IMR-90 (cell line): ENCODE results near the gene AQP9. TPM values are rescaled to one million over a fixed set of nuclear protein-coding genes. Genes with fewer than 3 reads are reported as not detected.

Experiments
- ATAC-seq: fragments of 200-7000 bp; cut with Tn5 transposase; 2 replicates; pipeline ENCODE4 v1.9.1; 2020; ENCODE audit warnings: low read depth, mild to moderate bottlenecking, moderate library complexity
- BruUV-seq: library from RNA; stranded (reverse); fragments of 400-500 nt; replicated peaks from 2 replicates; lab custom pipeline; 2021; lab: Mats Ljungman, UMichigan
- CTCF ChIA-PET: fragments of 300-600 bp; formaldehyde crosslinking; extraction: SDS; loops from one replicate; lab custom pipeline; 2021; ENCODE audit warnings: antibody characterized with exemption; lab: Yijun Ruan, JAX
- POLR2A ChIA-PET: fragments of 300-600 bp; sonication (Branson Sonifier 250); formaldehyde crosslinking; loops from one replicate; lab custom pipeline; 2022; ENCODE audit warnings: antibody characterized with exemption; ENCODE audit not compliant: unreplicated experiment; lab: Charles Lee
- DNase-seq: peaks from one replicate; pipeline ENCODE4 v3.0.0; 2013
- H2AFZ ChIP-seq: replicated peaks from 2 replicates; pipeline ENCODE3; 2013; ENCODE audit warnings: low read length, mild to moderate bottlenecking; ENCODE audit not compliant: poor library complexity
- H2AK5ac ChIP-seq: 2 replicates; pipeline ENCODE4 v1.6.1; 2013; ENCODE audit warnings: low read depth, low read length, inconsistent platforms
- H2AK9ac ChIP-seq: replicated peaks from 2 replicates; pipeline ENCODE3; 2013; ENCODE audit warnings: mild to moderate bottlenecking, low read depth, low read length, moderate library complexity; ENCODE audit not compliant: poor library complexity
- H2BK120ac ChIP-seq: 2 replicates; pipeline ENCODE4 v1.6.1; 2013; ENCODE audit warnings: low read depth, low read length, inconsistent platforms
- H2BK15ac ChIP-seq: 3 replicates; pipeline ENCODE4 v1.6.1; 2013; ENCODE audit warnings: low read depth, low read length, inconsistent platforms
- H2BK20ac ChIP-seq: 2 replicates; pipeline ENCODE4 v1.6.1; 2013; ENCODE audit warnings: low read depth, mild to moderate bottlenecking, inconsistent platforms, low read length, moderate library complexity
- H2BK5ac ChIP-seq: 2 replicates; pipeline ENCODE4 v1.6.1; 2013; ENCODE audit warnings: mild to moderate bottlenecking, low read depth, low read length, inconsistent platforms; ENCODE audit not compliant: poor library complexity, severe bottlenecking
- H3K14ac ChIP-seq: replicated peaks from 2 replicates; pipeline ENCODE4 v1.6.1; 2013; ENCODE audit warnings: low read depth, low read length, inconsistent platforms
- H3K18ac ChIP-seq: 2 replicates; pipeline ENCODE4 v1.6.1; 2013; ENCODE audit warnings: low read depth, low read length, control low read depth
- H3K23ac ChIP-seq: 2 replicates; pipeline ENCODE4 v1.6.1; 2013; ENCODE audit warnings: low read depth, low read length, inconsistent platforms
- H3K27ac ChIP-seq: 2 replicates; pipeline ENCODE4 v1.5.1; 2013; ENCODE audit warnings: mild to moderate bottlenecking, control low read depth, low read length; ENCODE audit not compliant: insufficient read depth
- H3K27me3 ChIP-seq: 2 replicates; pipeline ENCODE4 v1.6.1; 2013; ENCODE audit warnings: low read length; ENCODE audit not compliant: control insufficient read depth, insufficient read depth
- H3K36me3 ChIP-seq: 2 replicates; pipeline ENCODE4 v1.6.1; 2013; ENCODE audit warnings: low read length, mixed read lengths; ENCODE audit not compliant: control insufficient read depth, insufficient read depth
- H3K4ac ChIP-seq: 2 replicates; pipeline ENCODE4 v1.6.1; 2013; ENCODE audit warnings: low read depth, low read length, inconsistent platforms
- H3K4me1 ChIP-seq: 2 replicates; pipeline ENCODE4 v1.6.1; 2013; ENCODE audit warnings: low read length, mixed read lengths; ENCODE audit not compliant: control insufficient read depth, insufficient read depth
- H3K4me2 ChIP-seq: 2 replicates; pipeline ENCODE4 v1.6.1; 2013; ENCODE audit warnings: low read depth, mild to moderate bottlenecking, control low read depth, low read length, moderate library complexity
- H3K4me3 ChIP-seq: 2 replicates; pipeline ENCODE4 v1.5.1; 2013; ENCODE audit warnings: low read depth, mild to moderate bottlenecking, control low read depth, low read length, moderate library complexity; ENCODE audit not compliant: insufficient read depth
- H3K56ac ChIP-seq: 2 replicates; pipeline ENCODE4 v1.6.1; 2013; ENCODE audit warnings: low read length, inconsistent platforms; ENCODE audit not compliant: insufficient read depth; ENCODE audit errors: extremely low read depth
- H3K79me1 ChIP-seq, 2 experiments: 2 replicates each; pipeline ENCODE4 v1.6.1; 2013; ENCODE audit warnings: low read length in 2 of 2, inconsistent platforms in 1 of 2, low read depth in 1 of 2
- H3K9ac ChIP-seq: 2 replicates; pipeline ENCODE4 v1.6.1; 2013; ENCODE audit warnings: low read depth, low read length, control low read depth
- H3K9me1 ChIP-seq: 2 replicates; pipeline ENCODE4 v1.6.1; 2013; ENCODE audit warnings: low read length, inconsistent platforms; ENCODE audit not compliant: insufficient read depth
- H3K9me3 ChIP-seq: 2 replicates; pipeline ENCODE4 v1.6.1; 2013; ENCODE audit warnings: low read length; ENCODE audit not compliant: control insufficient read depth, insufficient read depth
- H4K20me1 ChIP-seq: 2 replicates; pipeline ENCODE4 v1.6.1; 2013; ENCODE audit warnings: low read length, inconsistent platforms; ENCODE audit not compliant: insufficient read depth
- H4K5ac ChIP-seq: 2 replicates; pipeline ENCODE4 v1.6.1; 2013; ENCODE audit warnings: mild to moderate bottlenecking, low read depth, low read length, control low read depth
- H4K8ac ChIP-seq, 2 experiments: 2 replicates each; pipeline ENCODE4 v1.6.1; 2013; ENCODE audit warnings: low read depth in 2 of 2, low read length in 2 of 2, control low read depth in 1 of 2, inconsistent platforms in 1 of 2
- H4K91ac ChIP-seq: 2 replicates; pipeline ENCODE4 v1.6.1; 2013; ENCODE audit warnings: low read depth, low read length, inconsistent platforms; ENCODE audit not compliant: insufficient read depth
- RCOR1 ChIP-seq: IDR thresholded peaks from 2 replicates; pipeline ENCODE4 v1.6.1; 2012; ENCODE audit warnings: mild to moderate bottlenecking, low read length, improper control_type of control experiment; ENCODE audit not compliant: insufficient replicate concordance
- whole genome bisulfite sequencing, 2 experiments: methylation state at CpG; one replicate each; pipeline versions ENCODE4 v1.1.5 to v1.1.7; 2013; ENCODE audit warnings: missing lambda C conversion rate in 2 of 2; ENCODE audit not compliant: insufficient read length in 1 of 2; ENCODE audit errors: extremely low coverage in 2 of 2; 5-methylcytosine and 5-hydroxymethylcytosine counted together
- dilution Hi-C: fragments of 300-500 bp; cut with HindIII; formaldehyde crosslinking; loops from one replicate; pipeline ENCODE4 v1.14.3; 2018; ENCODE audit warnings: low sequenced_read_pairs; ENCODE audit not compliant: unreplicated experiment
- in situ Hi-C: fragments of 300-500 bp; cut with MboI; formaldehyde crosslinking; loops from 3 replicates; pipeline ENCODE4 v1.14.3; 2019; ENCODE audit warnings: low sequenced_read_pairs, inconsistent platforms, mixed read lengths
- intact Hi-C: fragments of 100-400 bp; cut with micrococcal nuclease; formaldehyde crosslinking; loops from 2 replicates; pipeline ENCODE4 v1.10.0; 2022
- polyA plus RNA-seq, 3 experiments: library from polyadenylated mRNA; depleted of rRNA; stranded (reverse); fragments of >200 nt; gene quantifications; 2 replicates each; pipeline ENCODE4 v1.2.3, GENCODE V29; 2012; ENCODE audit warnings: low replicate concordance in 1 of 3
- total RNA-seq: library from RNA; depleted of rRNA; stranded (reverse); fragments of >200 nt; gene quantifications from 2 replicates; pipeline ENCODE4 v1.2.3, GENCODE V29; 2012
- TF ChIP-seq, protein P1 (sequence below): conservative IDR thresholded peaks from 2 replicates; pipeline ENCODE4 v1.5.1; 2012; ENCODE audit warnings: mild to moderate bottlenecking, low read depth, low read length, improper control_type of control experiment

Gene AQP9
- total and polyA plus RNA-seq, 2 of the 4 experiments (the other 2 are of a cell fraction), result not detected

DNA sequence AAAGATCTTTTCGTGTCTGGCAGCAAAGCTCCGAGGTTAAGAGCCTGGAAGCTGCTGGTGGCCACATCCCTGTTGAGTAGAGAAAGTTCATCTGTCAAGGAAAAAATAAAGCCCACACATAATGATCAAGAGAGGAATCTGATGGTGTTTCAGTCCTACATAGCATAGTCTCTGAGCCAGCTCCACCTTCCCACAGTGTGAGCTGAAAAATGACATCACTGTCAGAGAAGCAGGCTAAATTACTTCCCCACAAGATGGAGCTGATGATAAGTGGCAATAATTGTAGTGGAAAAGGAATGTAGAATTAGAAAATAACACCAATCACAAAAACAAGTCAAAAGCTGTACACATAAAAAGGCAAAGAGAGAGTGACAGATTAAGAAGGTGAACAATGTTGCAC, 84.5 kb downstream of the AQP9 start:
- H3K14ac ChIP-seq, result 0 out of 2 replicates have a peak overlapping the region, but pooled peaks have one; percentile 20
- H3K9me1 ChIP-seq, result no peaks in the 10 kb centered on the region
- no CpG with 5 or more reads among the region's 2 CpGs for WGBS, 2 experiments
- H3K4ac ChIP-seq, result no peak overlapping the region
- dilution Hi-C loops (no loop called here), intact Hi-C loops (loop anchor here (10.0 kb wide), 1 partner anchor 632 kb away; no protein-coding TSS in a partner anchor), in situ Hi-C loops (loop anchor here (25.0 kb wide), 1 partner anchor 1265 kb away; no protein-coding TSS in a partner anchor)
- DNase-seq (peak; percentile 37), ATAC-seq (peak; percentile 69)
- no peak overlapping the region for H3K56ac ChIP-seq
- no peaks in the 10 kb centered on the region for H3K79me1 ChIP-seq
- H2BK5ac ChIP-seq, result no peak overlapping the region
- peaks cover 5% of the 10 kb centered on the region for H3K4me1 ChIP-seq
- no peak overlapping the region for H3K27ac ChIP-seq
- no peaks in the 10 kb centered on the region for H3K27me3 ChIP-seq
- ChIA-PET POLR2A (no interaction called here), CTCF (interaction anchor here (0.8 to 1.1 kb wide), 3 partner anchors 10 to 1306 kb away, joined by 3 read pairs; no protein-coding TSS in a partner anchor)
- H4K8ac ChIP-seq, result no peak overlapping the region
- no peak overlapping the region for H3K9ac ChIP-seq
- no peak overlapping the region for H4K5ac ChIP-seq
- no peak overlapping the region for H3K23ac ChIP-seq
- H4K20me1 ChIP-seq, result no peaks in the 10 kb centered on the region
- H4K91ac ChIP-seq, result no peak overlapping the region
- no TSS peak for BruUV-seq
- no peak overlapping the region for H2AK9ac ChIP-seq
- TF ChIP-seq, protein P1, sequence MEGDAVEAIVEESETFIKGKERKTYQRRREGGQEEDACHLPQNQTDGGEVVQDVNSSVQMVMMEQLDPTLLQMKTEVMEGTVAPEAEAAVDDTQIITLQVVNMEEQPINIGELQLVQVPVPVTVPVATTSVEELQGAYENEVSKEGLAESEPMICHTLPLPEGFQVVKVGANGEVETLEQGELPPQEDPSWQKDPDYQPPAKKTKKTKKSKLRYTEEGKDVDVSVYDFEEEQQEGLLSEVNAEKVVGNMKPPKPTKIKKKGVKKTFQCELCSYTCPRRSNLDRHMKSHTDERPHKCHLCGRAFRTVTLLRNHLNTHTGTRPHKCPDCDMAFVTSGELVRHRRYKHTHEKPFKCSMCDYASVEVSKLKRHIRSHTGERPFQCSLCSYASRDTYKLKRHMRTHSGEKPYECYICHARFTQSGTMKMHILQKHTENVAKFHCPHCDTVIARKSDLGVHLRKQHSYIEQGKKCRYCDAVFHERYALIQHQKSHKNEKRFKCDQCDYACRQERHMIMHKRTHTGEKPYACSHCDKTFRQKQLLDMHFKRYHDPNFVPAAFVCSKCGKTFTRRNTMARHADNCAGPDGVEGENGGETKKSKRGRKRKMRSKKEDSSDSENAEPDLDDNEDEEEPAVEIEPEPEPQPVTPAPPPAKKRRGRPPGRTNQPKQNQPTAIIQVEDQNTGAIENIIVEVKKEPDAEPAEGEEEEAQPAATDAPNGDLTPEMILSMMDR, result 0 out of 2 replicates have a peak, but pooled peaks have one; percentile 24
- no peak for TF ChIP-seq RCOR1
- no peak overlapping the region for H3K18ac ChIP-seq
- H2AK5ac ChIP-seq, result no peak overlapping the region
- no peak overlapping the region for H2BK120ac ChIP-seq
- no peak overlapping the region for H2BK15ac ChIP-seq
- H3K4me3 ChIP-seq, result no peak overlapping the region
- H2BK20ac ChIP-seq, result no peak overlapping the region
- no peak overlapping the region for H2AFZ ChIP-seq
- no peaks in the 10 kb centered on the region for H3K36me3 ChIP-seq
- H3K9me3 ChIP-seq, result no peaks in the 10 kb centered on the region; the same call in 1 of the 2 replicates
- H3K4me2 ChIP-seq, result no peak overlapping the region; the same call in 1 of the 2 replicates
